ENCODE measurements around the gene BCL7A. TPM values are rescaled to one million over a fixed set of nuclear protein-coding genes. Genes with fewer than 3 reads are reported as not detected.

The BCL7A gene
- total and polyA plus RNA-seq, 9 of the 15 experiments (the other 6 are each of a cell fraction or from before 2014, with no cell fraction given): 0.25 to 21.9 (median 14.9) TPM

DNA sequence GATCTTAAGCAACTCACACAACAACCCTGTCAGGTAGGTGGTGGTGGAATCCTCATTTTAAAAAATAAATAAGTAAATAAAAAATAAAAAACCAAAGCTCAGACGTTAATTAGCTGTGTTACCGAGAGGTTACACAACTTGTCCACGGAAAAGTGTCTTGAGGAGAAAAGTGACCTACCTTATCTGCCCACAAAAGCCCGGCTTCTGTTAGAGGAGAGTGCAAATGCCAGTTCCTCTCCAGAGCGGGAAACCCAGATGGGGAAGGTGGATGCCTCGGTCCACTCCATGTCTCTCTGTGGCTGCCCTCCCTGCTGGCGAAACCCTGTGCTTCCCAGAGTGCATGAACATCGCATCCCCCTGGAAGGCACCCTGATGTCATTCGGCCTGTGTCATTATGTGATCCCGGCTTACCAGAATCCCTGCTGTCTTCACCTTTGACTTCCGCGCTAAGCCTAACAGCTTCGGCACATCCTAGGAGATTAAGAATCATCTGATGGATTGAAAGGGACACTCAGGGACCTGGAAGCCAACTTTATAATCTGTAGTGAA lies 63.2 kb downstream of the BCL7A start (continued):
- TF ChIP-seq, protein P1, sequence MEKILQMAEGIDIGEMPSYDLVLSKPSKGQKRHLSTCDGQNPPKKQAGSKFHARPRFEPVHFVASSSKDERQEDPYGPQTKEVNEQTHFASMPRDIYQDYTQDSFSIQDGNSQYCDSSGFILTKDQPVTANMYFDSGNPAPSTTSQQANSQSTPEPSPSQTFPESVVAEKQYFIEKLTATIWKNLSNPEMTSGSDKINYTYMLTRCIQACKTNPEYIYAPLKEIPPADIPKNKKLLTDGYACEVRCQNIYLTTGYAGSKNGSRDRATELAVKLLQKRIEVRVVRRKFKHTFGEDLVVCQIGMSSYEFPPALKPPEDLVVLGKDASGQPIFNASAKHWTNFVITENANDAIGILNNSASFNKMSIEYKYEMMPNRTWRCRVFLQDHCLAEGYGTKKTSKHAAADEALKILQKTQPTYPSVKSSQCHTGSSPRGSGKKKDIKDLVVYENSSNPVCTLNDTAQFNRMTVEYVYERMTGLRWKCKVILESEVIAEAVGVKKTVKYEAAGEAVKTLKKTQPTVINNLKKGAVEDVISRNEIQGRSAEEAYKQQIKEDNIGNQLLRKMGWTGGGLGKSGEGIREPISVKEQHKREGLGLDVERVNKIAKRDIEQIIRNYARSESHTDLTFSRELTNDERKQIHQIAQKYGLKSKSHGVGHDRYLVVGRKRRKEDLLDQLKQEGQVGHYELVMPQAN (IDR thresholded peaks at IDR 0.05; ENCODE audit: borderline replicate concordance): no peak
- TF ChIP-seq ZNF76 (CRISPR knock-in tag; IDR thresholded peaks at IDR 0.05; ENCODE audit: borderline replicate concordance): no peak
- TF ChIP-seq, protein P2, sequence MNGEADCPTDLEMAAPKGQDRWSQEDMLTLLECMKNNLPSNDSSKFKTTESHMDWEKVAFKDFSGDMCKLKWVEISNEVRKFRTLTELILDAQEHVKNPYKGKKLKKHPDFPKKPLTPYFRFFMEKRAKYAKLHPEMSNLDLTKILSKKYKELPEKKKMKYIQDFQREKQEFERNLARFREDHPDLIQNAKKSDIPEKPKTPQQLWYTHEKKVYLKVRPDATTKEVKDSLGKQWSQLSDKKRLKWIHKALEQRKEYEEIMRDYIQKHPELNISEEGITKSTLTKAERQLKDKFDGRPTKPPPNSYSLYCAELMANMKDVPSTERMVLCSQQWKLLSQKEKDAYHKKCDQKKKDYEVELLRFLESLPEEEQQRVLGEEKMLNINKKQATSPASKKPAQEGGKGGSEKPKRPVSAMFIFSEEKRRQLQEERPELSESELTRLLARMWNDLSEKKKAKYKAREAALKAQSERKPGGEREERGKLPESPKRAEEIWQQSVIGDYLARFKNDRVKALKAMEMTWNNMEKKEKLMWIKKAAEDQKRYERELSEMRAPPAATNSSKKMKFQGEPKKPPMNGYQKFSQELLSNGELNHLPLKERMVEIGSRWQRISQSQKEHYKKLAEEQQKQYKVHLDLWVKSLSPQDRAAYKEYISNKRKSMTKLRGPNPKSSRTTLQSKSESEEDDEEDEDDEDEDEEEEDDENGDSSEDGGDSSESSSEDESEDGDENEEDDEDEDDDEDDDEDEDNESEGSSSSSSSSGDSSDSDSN (IDR thresholded peaks at IDR 0.05; ENCODE audit: borderline replicate concordance in 1 of 2, low read depth in 2 of 2, low read length in 2 of 2): no peak

DNA sequence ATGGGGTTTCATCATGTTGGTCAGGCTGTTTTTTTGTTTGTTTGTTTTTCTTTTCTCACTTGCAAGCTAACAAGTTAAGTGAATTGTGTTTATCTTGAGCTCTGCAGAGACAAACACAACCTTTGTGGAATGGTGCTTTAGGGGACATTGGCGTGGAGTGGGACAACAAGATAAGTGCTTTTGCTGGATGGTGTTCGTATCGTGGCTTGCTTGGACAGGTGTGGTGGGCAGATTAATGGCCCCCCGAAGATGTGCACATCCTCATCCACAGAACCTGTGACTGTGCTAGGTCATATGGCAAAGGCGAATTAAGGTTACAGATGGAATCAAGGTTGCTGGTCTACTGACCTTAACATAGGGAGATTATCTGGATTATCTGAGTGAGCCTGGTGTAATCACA lies 63.9 kb downstream of the BCL7A start:
- POLR2A ChIA-PET: interaction anchor here (0.8 to 6.0 kb wide), 3 partner anchors 11 to 23 kb away, joined by 3 to 75 read pairs (median 3); no protein-coding TSS in a partner anchor
- TF ChIP-seq RB1 (IDR thresholded peaks at IDR 0.05; ENCODE audit: low read depth): no peak
- TF ChIP-seq, protein P3, sequence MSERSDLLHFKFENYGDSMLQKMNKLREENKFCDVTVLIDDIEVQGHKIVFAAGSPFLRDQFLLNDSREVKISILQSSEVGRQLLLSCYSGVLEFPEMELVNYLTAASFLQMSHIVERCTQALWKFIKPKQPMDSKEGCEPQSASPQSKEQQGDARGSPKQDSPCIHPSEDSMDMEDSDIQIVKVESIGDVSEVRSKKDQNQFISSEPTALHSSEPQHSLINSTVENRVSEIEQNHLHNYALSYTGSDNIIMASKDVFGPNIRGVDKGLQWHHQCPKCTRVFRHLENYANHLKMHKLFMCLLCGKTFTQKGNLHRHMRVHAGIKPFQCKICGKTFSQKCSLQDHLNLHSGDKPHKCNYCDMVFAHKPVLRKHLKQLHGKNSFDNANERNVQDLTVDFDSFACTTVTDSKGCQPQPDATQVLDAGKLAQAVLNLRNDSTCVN (CRISPR knock-in tag; IDR thresholded peaks at IDR 0.05): no peak
- TF ChIP-seq SREBF2 (CRISPR knock-in tag; IDR thresholded peaks at IDR 0.05): no peak
- TF ChIP-seq ZNF143 (CRISPR knock-in tag; IDR thresholded peaks at IDR 0.05): no peak
- no peak for TF ChIP-seq ZNF785 (CRISPR knock-in tag; IDR thresholded peaks at IDR 0.05)
- TF ChIP-seq, protein P4, sequence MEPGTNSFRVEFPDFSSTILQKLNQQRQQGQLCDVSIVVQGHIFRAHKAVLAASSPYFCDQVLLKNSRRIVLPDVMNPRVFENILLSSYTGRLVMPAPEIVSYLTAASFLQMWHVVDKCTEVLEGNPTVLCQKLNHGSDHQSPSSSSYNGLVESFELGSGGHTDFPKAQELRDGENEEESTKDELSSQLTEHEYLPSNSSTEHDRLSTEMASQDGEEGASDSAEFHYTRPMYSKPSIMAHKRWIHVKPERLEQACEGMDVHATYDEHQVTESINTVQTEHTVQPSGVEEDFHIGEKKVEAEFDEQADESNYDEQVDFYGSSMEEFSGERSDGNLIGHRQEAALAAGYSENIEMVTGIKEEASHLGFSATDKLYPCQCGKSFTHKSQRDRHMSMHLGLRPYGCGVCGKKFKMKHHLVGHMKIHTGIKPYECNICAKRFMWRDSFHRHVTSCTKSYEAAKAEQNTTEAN (CRISPR knock-in tag; IDR thresholded peaks at IDR 0.05): no peak
- no peak for TF ChIP-seq RUNX1 (IDR thresholded peaks at IDR 0.05; ENCODE audit: low read depth)
- 0 out of 4 replicates have a peak, but pooled peaks of 1 of the 2 experiments have one; percentile 9 for TF ChIP-seq RCOR1 (IDR thresholded peaks at IDR 0.05; ENCODE audit: borderline replicate concordance in 1 of 2, low read depth in 2 of 2, low read length in 2 of 2)
- TF ChIP-seq, protein P5, sequence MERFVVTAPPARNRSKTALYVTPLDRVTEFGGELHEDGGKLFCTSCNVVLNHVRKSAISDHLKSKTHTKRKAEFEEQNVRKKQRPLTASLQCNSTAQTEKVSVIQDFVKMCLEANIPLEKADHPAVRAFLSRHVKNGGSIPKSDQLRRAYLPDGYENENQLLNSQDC (CRISPR knock-in tag; IDR thresholded peaks at IDR 0.05): no peak
- TF ChIP-seq ZNF212 (CRISPR knock-in tag; IDR thresholded peaks at IDR 0.05): no peak

More for the DNA sequence above, 63.9 kb downstream of the BCL7A start:
- BruUV-seq (replicated peaks): no TSS peak
- H3K4me2 ChIP-seq (ENCODE audit: insufficient read depth, low read length): peak overlapping the region; percentile 38
- in situ Hi-C loops (cut with MboI): no loop called here
- H3K36me3 ChIP-seq (ENCODE audit: control insufficient read depth, insufficient read depth, low read length): peaks cover 83% of the 10 kb centered on the region
- H3K27me3 ChIP-seq (ENCODE audit: control insufficient read depth in 2 of 2, insufficient read depth in 2 of 2, low read length in 2 of 2): no peaks in the 10 kb centered on the region
- H2AFZ ChIP-seq (ENCODE audit: low read depth, low read length): no peak overlapping the region
- CTCF ChIA-PET (ENCODE audit: low intra/inter-chr PET ratio): no interaction called here
- peaks cover 100% of the 10 kb centered on the region for H3K79me2 ChIP-seq (ENCODE audit: control insufficient read depth, insufficient read depth, low read length)
- peak in 1 of 4 experiments; percentile 54 for DNase-seq (ENCODE audit: extremely low read depth in 1 of 4, low spot score in 3 of 4)
- peak; percentile 49 for FAIRE-seq
- intact Hi-C loops (cut with micrococcal nuclease): no loop called here
- no peak for ATAC-seq
- H3K4me1 ChIP-seq (replicated peaks in 1 of 2; ENCODE audit: control insufficient read depth in 2 of 2, insufficient read depth in 2 of 2, low read length in 2 of 2): peaks cover 37 to 75% of the 10 kb centered on the region in 2 experiments; a peak in 4 of 5 replicates
- WGBS (ENCODE audit: insufficient coverage, low coverage, missing lambda C conversion rate): 49% methylated on average over 5 of the region's 5 CpGs
- H3K9me1 ChIP-seq (ENCODE audit: control insufficient read depth, insufficient read depth, low read length): peaks cover 2% of the 10 kb centered on the region
- H3K9ac ChIP-seq (ENCODE audit: insufficient read depth in 1 of 2, low read depth in 2 of 2, low read length in 2 of 2): no peak overlapping the region; a peak in 1 of 4 replicates
- H3K9me3 ChIP-seq (replicated peaks; ENCODE audit: control insufficient read depth, insufficient read depth, low read depth, low read length): no peaks in the 10 kb centered on the region
- H3K27ac ChIP-seq (ENCODE audit: extremely low read depth, low read depth, low read length): no peak overlapping the region
- peaks cover 18% of the 10 kb centered on the region; the same call in 1 of the 2 replicates for H4K20me1 ChIP-seq (replicated peaks; ENCODE audit: control insufficient read depth, insufficient read depth, low read length)
- H3K4me3 ChIP-seq: no peak overlapping the region
